Measurements from ENCODE around the gene HOGA1.

DNA sequence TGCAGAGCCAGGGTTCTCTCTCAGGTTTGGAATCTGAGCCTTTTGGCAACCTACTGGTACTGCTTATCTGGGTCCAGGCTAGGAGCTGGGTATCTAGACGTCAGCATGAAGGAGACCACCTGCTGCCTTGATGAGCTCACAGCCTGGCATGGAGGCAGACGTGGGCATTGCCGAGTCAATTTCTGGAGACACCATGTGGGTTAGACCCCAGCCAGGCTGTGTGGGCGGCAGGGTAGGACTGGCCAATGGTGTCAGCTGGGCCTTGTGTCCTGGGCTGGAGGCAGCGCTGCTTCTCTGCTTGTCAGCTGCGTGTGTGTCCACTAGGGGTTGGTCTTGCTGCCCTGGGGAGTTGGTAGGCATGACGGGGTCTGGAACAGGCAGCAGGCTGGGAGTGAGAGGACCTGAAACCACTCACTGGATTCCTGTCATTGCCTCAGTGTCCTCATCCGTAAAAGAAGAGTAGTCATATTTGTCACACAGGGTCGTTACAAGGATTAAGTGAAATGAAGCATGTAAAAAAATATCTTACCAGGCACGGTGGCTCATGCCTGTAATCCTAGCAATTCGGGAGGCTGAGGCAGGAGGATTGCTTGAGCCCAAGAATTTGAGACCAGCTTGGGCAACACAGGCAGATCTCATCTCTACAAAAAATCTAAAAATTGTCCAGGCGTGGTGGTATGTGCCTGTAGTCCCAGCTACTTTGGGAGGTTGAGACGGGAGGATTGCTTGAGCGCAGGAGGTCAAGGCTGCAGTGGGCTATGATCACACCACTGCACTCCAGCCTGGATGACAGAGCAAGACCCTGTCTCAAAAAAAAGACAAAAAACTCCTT lies 43.3 kb upstream of the HOGA1 start:
- no peak for TF ChIP-seq POLR2A (IDR thresholded peaks at IDR 0.05)
- TF ChIP-seq, protein P1, sequence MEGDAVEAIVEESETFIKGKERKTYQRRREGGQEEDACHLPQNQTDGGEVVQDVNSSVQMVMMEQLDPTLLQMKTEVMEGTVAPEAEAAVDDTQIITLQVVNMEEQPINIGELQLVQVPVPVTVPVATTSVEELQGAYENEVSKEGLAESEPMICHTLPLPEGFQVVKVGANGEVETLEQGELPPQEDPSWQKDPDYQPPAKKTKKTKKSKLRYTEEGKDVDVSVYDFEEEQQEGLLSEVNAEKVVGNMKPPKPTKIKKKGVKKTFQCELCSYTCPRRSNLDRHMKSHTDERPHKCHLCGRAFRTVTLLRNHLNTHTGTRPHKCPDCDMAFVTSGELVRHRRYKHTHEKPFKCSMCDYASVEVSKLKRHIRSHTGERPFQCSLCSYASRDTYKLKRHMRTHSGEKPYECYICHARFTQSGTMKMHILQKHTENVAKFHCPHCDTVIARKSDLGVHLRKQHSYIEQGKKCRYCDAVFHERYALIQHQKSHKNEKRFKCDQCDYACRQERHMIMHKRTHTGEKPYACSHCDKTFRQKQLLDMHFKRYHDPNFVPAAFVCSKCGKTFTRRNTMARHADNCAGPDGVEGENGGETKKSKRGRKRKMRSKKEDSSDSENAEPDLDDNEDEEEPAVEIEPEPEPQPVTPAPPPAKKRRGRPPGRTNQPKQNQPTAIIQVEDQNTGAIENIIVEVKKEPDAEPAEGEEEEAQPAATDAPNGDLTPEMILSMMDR (IDR thresholded peaks at IDR 0.05) = no peak
